Measurements from ENCODE around the gene CEP295NL. TPM values are rescaled to one million over a fixed set of nuclear protein-coding genes. Genes with fewer than 3 reads are reported as not detected.
A peak's percentile ranks its signal among the peaks of the same experiment; 100 is the strongest.

CEP295NL gene
- total RNA-seq, 1 experiment from 2014 or later, result 0.66 TPM

GRCh38 chr17:78883533-78884131 is 19.4 kb downstream of the CEP295NL start:
- Histone ChIP-seq H2BK12ac (ENCODE audit: insufficient read length, low read depth, low read length) (no peak overlapping the region), H3K9me3 (ENCODE audit: control insufficient read depth, low read depth, low read length) (no peaks in the 10 kb centered on the region), H4K8ac (replicated peaks; ENCODE audit: insufficient read length, low read depth, low read length) (no peak overlapping the region), H4K5ac (ENCODE audit: insufficient read length, low read depth, low read length) (no peak overlapping the region), H2BK120ac (ENCODE audit: low read depth, low read length, poor library complexity, severe bottlenecking) (no peak overlapping the region), H3K79me1 (ENCODE audit: insufficient read depth, low read depth, low read length, poor library complexity, severe bottlenecking) (no peaks in the 10 kb centered on the region), H4K20me1 (ENCODE audit: control insufficient read depth, insufficient read depth, insufficient read length) (no peaks in the 10 kb centered on the region), H3K14ac (ENCODE audit: insufficient read depth, low read length) (peak overlapping the region; percentile 72), H2AK5ac (ENCODE audit: insufficient read length, low read length) (no peak overlapping the region), H3K79me2 (ENCODE audit: insufficient read depth, low read length) (no peaks in the 10 kb centered on the region), H3K27me3 (ENCODE audit: insufficient read depth, low read length) (no peaks in the 10 kb centered on the region), H3K23me2 (ENCODE audit: insufficient read length, low read depth, low read length, poor library complexity, severe bottlenecking) (no peaks in the 10 kb centered on the region), H3K56ac (ENCODE audit: insufficient read length, low read depth, low read length) (no peak overlapping the region), H3T11ph (ENCODE audit: low read length) (no peak overlapping the region), H2AFZ (ENCODE audit: low read length) (no peak overlapping the region), H3K27ac (ENCODE audit: insufficient read length, low read depth, low read length) (no peak overlapping the region), H3K4me2 (ENCODE audit: insufficient read depth, insufficient read length, low read length) (peak overlapping the region; percentile 9), H3K9ac (ENCODE audit: extremely low read depth, insufficient read length, low read length) (no peak overlapping the region), H3K4ac (ENCODE audit: low read depth, low read length) (no peak overlapping the region), H3K23ac (ENCODE audit: insufficient read length, low read depth, low read length) (no peak overlapping the region), H4K91ac (ENCODE audit: insufficient read length, low read depth, low read length) (no peak overlapping the region), H2BK5ac (ENCODE audit: insufficient read length, low read length) (no peak overlapping the region), H3K4me1 (ENCODE audit: insufficient read depth, low read length) (peaks cover 2% of the 10 kb centered on the region; the same call in 1 of the 2 replicates), H2BK15ac (ENCODE audit: low read depth, low read length) (no peak overlapping the region), H3K18ac (ENCODE audit: insufficient read length, low read depth, low read length) (peak overlapping the region; percentile 43), H2BK20ac (ENCODE audit: low read depth, low read length, poor library complexity, severe bottlenecking) (no peak overlapping the region)
- Mint-ChIP-seq H3K36me3 (ENCODE audit: insufficient read depth in 1 of 3, low read depth in 3 of 3) (no peaks in the 10 kb centered on the region; a peak in 1 of 7 replicates), H3K27me3 (ENCODE audit: low read depth) (no peaks in the 10 kb centered on the region; the same call in none of the 2 replicates), H3K27ac (peak overlapping the region in 2 of 3 experiments; percentile 61 to 94; a peak in 3 of 7 replicates), H3K9me3 (no peaks in the 10 kb centered on the region), H3K4me3 (peak overlapping the region; percentile 38 to 55; a peak in 2 of 5 replicates), H3K4me1 (peaks cover 26 to 36% of the 10 kb centered on the region in 2 experiments)
- peak; percentile 85 for DNase-seq
- WGBS (ENCODE audit: extremely low coverage, insufficient read length, low lambda C conversion rate), result no CpG with 5 or more reads among the region's 24 CpGs
- no peak for TF ChIP-seq CTCF (conservative IDR thresholded peaks at IDR 0.05)

Data from H9 (cell line).